Right lobe of liver (tissue), 4 donors: ENCODE results near the gene MBNL3.

ENCODE experiments used
- POLR2A ChIP-seq: fragments of 450-650 bp; IDR thresholded peaks from one replicate; pipeline ENCODE4 v1.6.1; 2017; ENCODE audit warnings: antibody characterized with exemption, mild to moderate bottlenecking
- TF ChIP-seq, protein P1 (sequence below), 4 donors: fragments of 200-600 bp in 3 of 4; fragments of 450-650 bp in 1 of 4; IDR thresholded peaks; one replicate each; pipeline versions ENCODE4 v1.5.1 to v1.8.0; 2016 to 2022; ENCODE audit warnings: antibody characterized with exemption in 4 of 4, mild to moderate bottlenecking in 2 of 4
- donor health status: DM: no; HTN: no; CAD: no.
- donor health status: DM: no; HTN: no; CAD: no.
- donor health status: DM: no; HTN: yes; CAD: no.

DNA sequence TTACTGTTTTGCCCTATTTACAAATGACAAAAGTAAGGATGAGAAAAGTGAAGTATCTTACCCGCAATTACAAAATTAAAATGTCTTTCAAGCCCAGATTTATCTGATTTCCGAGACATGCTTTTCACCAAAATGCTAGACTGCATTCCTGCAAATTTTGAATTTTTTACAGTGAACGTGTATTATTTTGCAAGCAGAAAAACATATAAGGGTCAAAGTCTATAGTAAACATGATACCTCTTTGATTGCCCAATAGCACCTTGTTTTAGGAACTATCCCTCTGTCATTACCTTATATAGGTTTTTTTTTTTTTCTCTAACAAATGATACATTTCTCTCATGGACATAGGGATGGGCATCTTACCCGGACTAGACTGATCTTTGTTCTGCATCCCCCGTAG, 135.4 kb downstream of the MBNL3 start:
- TF ChIP-seq, protein P1, sequence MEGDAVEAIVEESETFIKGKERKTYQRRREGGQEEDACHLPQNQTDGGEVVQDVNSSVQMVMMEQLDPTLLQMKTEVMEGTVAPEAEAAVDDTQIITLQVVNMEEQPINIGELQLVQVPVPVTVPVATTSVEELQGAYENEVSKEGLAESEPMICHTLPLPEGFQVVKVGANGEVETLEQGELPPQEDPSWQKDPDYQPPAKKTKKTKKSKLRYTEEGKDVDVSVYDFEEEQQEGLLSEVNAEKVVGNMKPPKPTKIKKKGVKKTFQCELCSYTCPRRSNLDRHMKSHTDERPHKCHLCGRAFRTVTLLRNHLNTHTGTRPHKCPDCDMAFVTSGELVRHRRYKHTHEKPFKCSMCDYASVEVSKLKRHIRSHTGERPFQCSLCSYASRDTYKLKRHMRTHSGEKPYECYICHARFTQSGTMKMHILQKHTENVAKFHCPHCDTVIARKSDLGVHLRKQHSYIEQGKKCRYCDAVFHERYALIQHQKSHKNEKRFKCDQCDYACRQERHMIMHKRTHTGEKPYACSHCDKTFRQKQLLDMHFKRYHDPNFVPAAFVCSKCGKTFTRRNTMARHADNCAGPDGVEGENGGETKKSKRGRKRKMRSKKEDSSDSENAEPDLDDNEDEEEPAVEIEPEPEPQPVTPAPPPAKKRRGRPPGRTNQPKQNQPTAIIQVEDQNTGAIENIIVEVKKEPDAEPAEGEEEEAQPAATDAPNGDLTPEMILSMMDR (IDR thresholded peaks at IDR 0.05), result no peak
- TF ChIP-seq POLR2A, result no peak
